SKM-1 treated with dmso at 0.1 percent for 144 hours (cell line): ENCODE measurements around the gene RCAN2.
"Not testable (repeated sequence)": the region's sequence is repeated elsewhere in the genome, so short reads cannot be mapped to it uniquely, and the experiment has no call there.

ENCODE experiments used
- DNase-seq: peaks from one replicate; lab custom pipeline; 2025; ENCODE audit not compliant: unreplicated experiment; lab: John Stamatoyannopoulos, UW

The RCAN2 gene

GRCh38 chr6:46338131-46338530 lies 153.1 kb downstream of the RCAN2 start:
- DNase-seq: no peak

GRCh38 chr6:46334442-46334841 lies 156.8 kb downstream of the RCAN2 start:
- no peak for DNase-seq

GRCh38 chr6:46333481-46333880 lies 157.8 kb downstream of the RCAN2 start:
- DNase-seq: no peak

- not testable (repeated sequence) for DNase-seq
These were observed 158.8 kb downstream of the RCAN2 start for GRCh38 chr6:46332448-46332847.

DNA sequence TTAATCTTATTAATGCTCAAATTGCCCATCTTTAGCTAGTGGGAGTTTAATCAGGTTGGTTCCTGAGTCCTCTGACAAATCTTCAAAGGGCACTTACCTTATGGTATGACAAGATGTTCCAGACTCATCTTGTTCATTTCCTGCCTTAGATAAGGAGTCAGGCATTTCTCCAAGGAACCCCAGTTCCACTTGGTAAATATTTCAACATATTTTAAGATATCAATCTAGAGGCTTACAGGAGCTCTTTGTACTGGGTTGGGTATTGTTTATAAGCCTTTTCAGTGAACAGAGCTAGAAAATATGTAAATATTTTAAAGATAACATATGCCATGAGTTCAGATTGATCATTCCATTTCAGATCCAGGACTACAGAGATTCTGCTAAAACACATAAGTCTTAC lies 159.8 kb downstream of the RCAN2 start:
- DNase-seq: no peak

DNA sequence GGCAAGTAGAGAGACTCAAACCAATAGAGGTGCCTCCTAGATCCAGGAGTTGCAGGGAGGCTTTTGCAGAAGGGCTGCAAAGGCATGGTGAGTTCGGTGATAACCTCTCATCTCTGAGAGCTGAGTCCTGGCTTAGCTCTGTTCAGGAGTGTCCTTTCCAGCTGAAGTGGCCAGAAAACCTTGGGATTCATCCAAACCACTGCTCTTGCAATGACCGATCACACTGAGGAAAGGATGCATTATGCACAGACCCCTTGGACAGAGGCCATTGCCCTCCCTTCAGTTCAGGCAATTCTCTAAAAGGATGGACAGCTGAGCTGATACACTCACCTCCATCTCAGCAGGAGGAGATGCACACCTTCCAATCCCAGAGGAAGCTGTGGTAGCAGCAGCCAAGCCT lies 161.7 kb downstream of the RCAN2 start:
- no peak for DNase-seq

DNA sequence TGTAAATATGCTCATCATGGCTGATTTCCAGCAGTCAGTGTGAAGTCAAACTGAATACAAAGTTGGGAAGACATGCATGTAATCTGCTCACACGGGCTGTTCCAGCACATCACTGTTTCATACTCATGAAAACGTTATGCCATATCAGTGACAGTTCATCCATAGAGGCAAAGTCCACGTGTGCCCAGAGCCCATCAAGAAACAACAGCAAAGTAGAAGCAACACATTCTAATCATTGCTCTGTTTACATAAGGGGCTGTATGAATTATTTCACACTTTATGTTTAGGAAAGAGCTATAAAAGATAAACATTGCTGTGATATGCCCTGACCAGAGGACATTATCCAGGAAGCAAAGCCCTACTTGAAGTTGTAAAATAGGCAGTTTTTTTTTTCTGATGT lies 163.5 kb downstream of the RCAN2 start:
- DNase-seq: no peak

- DNase-seq: no peak
These were observed 165.4 kb downstream of the RCAN2 start for GRCh38 chr6:46325561-46326530.

- no peak for DNase-seq
These were observed 166.5 kb downstream of the RCAN2 start for GRCh38 chr6:46324706-46325105.

DNA sequence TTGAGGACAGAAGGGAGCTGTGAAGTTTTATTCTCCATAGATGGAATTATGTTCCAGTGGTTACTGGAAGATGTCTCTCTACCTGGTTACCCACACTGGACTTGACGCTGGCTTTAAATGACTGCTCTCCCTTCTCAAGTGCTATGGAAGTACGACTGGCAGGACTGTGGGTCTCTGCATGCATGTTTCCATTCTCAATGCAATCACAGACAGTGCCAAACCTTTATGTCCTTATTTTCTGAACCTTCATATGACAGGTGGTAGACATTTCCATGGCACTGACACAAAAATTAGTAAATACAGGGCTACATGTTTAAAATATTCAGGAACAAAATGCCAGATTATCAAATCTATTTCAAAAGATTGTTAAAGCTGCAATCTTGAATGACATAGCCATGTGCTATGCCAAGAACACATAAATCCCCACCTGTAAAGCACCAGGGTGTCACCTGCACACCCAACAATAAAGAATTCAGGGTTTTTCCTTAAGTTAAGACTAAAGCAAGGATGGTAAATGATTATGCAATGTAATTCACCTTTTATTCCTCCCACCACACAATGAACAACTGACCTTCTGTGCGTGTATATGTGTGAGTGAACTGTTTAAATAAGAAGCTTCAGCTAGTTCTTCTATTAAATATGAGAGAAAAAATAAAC lies 167.2 kb downstream of the RCAN2 start:
- DNase-seq: no peak

DNA sequence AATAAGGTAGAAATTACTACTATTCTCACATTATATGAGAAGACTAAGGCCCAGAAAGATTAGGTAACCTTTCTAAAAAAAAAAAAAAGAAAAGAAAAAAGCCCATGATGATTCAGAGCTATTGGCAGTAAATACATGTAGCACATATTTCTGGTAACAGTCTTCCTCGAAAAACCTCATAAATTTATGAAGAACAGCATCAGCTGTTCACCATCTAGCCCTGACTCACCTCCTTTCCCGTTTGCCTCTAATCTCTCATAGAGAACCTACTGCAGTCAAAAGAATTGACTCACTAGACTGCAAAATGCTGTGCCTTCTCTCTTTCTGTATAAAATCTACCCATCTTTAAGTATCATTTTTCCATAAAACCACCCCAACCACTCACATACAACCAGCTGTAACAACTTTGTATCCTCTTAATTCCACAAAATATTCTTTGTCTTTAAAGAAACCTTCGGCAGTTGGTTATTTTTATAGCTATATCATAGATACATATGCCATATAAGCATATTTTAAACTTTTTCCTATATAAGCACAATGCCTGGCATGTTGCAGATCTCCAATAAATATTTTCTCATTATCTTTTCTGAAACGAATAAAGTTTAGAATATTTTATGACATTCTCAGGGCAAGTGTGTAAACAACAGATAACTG lies 167.8 kb downstream of the RCAN2 start:
- DNase-seq: no peak

- DNase-seq: no peak
These were observed 170.7 kb downstream of the RCAN2 start for GRCh38 chr6:46320505-46320904.

DNA sequence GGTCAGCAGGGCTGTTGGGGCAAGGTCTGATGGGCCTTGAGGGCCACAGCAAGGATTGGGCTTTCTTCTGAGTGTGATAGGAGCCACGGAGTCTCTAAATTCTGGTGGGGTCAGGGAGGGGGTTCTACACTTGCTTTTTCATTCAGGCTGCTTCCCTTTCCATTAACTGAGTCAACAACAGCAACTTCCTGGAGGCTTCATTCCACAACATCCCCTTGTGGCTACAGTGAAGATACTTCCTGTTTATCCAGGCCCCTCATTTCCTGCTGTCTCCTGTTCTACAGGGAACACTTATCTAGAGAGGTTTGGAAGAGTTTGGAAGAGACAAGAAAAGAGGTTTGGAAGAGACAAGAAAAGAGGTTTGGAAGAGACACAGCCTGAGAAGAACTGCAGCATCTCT lies 175.7 kb downstream of the RCAN2 start:
- no peak for DNase-seq

- DNase-seq: no peak
These were observed 178.6 kb downstream of the RCAN2 start for GRCh38 chr6:46312654-46313053.

GRCh38 chr6:46310196-46310595 lies 181.1 kb downstream of the RCAN2 start:
- no peak for DNase-seq

- DNase-seq: no peak
These were observed 184.8 kb downstream of the RCAN2 start for GRCh38 chr6:46306431-46306830.

DNA sequence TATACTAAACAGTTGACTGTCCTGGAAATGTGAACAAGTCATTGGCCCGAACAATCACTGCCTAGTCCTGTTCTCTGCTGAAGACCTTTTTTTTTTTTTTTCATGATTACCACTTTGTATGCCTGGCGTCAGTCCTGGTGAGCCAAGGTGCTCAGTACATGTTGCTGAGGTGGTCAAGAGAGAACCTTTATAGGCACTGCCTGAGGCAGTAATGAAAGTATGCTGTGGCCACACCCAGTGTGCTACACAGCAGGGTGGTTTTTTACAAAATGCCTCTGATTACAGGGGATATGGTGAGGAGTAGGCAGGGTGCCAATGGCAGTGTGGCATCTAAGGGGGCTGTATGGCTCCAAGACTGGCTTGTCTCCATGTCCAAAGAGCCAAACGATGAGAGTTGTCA lies 185.4 kb downstream of the RCAN2 start:
- DNase-seq: no peak

DNA sequence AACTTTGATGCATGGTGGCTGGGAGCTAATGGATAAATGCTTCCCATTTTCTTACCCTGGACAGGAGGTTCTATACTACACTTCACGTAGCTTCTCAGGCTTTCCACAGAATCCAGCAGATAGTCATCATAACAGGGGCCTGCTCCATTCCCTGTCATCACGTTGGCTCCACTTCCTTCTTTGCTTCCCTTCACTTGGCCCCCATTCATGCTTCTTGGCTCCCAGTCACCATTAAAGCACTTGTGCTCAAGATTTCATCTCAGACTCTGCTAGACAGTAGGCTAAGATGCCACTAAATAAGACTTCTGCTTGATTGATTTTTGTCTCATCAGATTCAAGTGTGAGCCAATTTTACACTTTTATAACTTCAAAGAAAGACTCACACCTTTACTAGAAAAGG lies 186.0 kb downstream of the RCAN2 start:
- DNase-seq: no peak

GRCh38 chr6:46302816-46303215 lies 188.4 kb downstream of the RCAN2 start:
- DNase-seq: no peak

DNA sequence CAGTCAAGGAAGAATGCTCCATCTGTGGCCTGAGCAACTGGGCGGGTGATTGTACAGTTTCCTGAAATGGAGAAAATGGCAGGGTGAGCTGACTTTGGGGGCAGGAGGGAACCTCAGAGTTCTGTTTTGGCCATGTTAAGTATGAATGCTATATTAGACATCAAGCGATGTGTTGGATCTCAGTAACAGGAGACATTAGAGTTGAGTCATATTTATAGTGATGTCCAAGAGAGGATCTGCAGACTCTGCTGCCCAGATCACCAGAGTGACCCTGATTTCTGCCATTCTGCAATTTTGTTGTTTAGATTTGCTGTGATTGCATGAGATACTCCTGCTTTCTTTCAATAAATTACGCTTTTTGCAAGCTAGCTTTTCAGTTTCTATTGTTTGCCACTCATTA lies 189.1 kb downstream of the RCAN2 start:
- no peak for DNase-seq

DNA sequence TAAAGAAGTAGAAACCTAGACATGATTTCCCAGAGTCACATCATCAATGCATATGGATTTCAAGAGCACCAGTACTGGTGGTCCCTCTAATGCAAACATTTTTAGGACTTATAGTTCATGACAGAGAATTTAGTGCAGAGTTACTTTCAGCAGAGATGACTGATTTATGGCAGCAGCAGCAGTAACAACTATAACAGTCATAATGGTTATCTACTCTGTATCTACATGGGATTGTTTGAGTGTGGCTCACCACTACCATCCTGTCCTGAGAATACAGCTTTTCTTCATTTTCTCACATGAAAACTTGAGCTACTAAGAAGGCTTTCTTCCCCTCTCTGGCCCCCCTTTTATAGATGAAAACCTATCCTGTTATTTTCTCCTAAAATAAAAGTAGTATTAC lies 192.0 kb downstream of the RCAN2 start:
- DNase-seq: no peak

- DNase-seq: no peak
These were observed 194.7 kb downstream of the RCAN2 start for GRCh38 chr6:46296586-46296985.
